Glutamatergic neuron (in vitro differentiated cells): ENCODE measurements around the gene TMEM30A. TPM values are rescaled to one million over a fixed set of nuclear protein-coding genes. Genes with fewer than 3 reads are reported as not detected.

Experiments used
- DNase-seq: peaks from one replicate; pipeline ENCODE4 v3.0.0; 2022
- H3K27ac Mint-ChIP-seq: one replicate; pipeline ENCODE4 v1.8.0; 2020; ENCODE audit warnings: mild to moderate bottlenecking, mixed read lengths, inconsistent platforms; ENCODE audit not compliant: unreplicated experiment
- H3K27me3 Mint-ChIP-seq: one replicate; pipeline ENCODE4 v1.8.0; 2020; ENCODE audit warnings: mild to moderate bottlenecking, moderate library complexity, mixed read lengths, inconsistent platforms; ENCODE audit not compliant: unreplicated experiment
- H3K36me3 Mint-ChIP-seq: one replicate; pipeline ENCODE4 v1.8.0; 2020; ENCODE audit warnings: mild to moderate bottlenecking, mixed read lengths, inconsistent platforms; ENCODE audit not compliant: unreplicated experiment
- H3K4me1 Mint-ChIP-seq: one replicate; pipeline ENCODE4 v1.8.0; 2020; ENCODE audit warnings: mild to moderate bottlenecking, low read depth, mixed read lengths, inconsistent platforms; ENCODE audit not compliant: unreplicated experiment
- H3K4me3 Mint-ChIP-seq: one replicate; pipeline ENCODE4 v1.8.0; 2020; ENCODE audit warnings: mild to moderate bottlenecking, mixed read lengths, inconsistent platforms; ENCODE audit not compliant: unreplicated experiment
- H3K9me3 Mint-ChIP-seq: one replicate; pipeline ENCODE4 v1.8.0; 2020; ENCODE audit warnings: mild to moderate bottlenecking, moderate library complexity, mixed read lengths, inconsistent platforms; ENCODE audit not compliant: unreplicated experiment
- total RNA-seq: library from RNA; stranded (reverse); fragmentation: NEBNext Ultra II Directional; extraction: Animal tissue kit (Norgen Biotek cat#: 25700); gene quantifications from one replicate; pipeline ENCODE4 v1.2.1, GENCODE V29; 2021; ENCODE audit not compliant: unreplicated experiment
- TF ChIP-seq, protein P1 (sequence below): fragments of 200-600 bp; sonication (generic); IDR thresholded peaks from one replicate; pipeline ENCODE4 v1.5.0; 2021; ENCODE audit not compliant: partially characterized antibody, unreplicated experiment

Gene TMEM30A
- total RNA-seq, 1 donor from 2014 or later, result 88.3 TPM

DNA sequence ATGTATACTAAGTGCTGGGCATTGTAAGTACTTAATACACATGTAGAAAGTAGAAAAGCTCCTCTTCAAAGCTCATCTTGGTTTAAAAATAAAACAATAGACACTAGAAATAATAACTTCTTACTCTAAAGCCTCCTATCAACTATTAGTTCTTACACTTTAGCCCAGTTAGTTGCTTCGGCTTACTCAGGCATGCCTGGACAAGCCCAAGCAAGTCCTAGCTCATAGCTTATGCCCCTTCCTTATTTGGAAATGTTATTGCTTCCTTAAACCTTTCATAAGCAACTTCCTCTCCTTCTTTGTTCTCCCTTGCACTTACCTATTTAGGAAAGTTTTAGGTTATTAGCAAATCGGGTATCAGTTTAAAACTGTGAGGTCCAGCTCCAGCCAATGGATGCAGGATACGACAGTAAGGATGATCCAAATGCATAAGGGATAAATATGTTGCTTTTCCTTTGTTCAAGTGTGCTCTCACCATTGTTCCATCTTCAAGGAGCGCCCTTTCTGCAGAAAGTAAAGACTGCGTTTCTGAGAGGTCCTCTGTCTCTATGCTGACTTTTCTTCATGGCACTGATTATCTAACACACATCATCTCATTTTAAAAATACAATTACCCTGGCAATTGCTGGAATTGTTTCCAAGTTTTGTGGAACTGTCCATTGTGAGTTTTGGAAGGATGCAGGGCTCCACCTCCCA is 12.3 kb downstream of the TMEM30A start:
- DNase-seq, result no peak
- no peaks in the 10 kb centered on the region for H3K27me3 Mint-ChIP-seq
- H3K27ac Mint-ChIP-seq, result peak overlapping the region; percentile 31
- H3K4me1 Mint-ChIP-seq, result peaks cover 22% of the 10 kb centered on the region
- peaks cover 3% of the 10 kb centered on the region for H3K36me3 Mint-ChIP-seq
- H3K4me3 Mint-ChIP-seq, result no peak overlapping the region
- H3K9me3 Mint-ChIP-seq, result peaks cover 3% of the 10 kb centered on the region
- TF ChIP-seq, protein P1, sequence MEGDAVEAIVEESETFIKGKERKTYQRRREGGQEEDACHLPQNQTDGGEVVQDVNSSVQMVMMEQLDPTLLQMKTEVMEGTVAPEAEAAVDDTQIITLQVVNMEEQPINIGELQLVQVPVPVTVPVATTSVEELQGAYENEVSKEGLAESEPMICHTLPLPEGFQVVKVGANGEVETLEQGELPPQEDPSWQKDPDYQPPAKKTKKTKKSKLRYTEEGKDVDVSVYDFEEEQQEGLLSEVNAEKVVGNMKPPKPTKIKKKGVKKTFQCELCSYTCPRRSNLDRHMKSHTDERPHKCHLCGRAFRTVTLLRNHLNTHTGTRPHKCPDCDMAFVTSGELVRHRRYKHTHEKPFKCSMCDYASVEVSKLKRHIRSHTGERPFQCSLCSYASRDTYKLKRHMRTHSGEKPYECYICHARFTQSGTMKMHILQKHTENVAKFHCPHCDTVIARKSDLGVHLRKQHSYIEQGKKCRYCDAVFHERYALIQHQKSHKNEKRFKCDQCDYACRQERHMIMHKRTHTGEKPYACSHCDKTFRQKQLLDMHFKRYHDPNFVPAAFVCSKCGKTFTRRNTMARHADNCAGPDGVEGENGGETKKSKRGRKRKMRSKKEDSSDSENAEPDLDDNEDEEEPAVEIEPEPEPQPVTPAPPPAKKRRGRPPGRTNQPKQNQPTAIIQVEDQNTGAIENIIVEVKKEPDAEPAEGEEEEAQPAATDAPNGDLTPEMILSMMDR, result no peak

DNA sequence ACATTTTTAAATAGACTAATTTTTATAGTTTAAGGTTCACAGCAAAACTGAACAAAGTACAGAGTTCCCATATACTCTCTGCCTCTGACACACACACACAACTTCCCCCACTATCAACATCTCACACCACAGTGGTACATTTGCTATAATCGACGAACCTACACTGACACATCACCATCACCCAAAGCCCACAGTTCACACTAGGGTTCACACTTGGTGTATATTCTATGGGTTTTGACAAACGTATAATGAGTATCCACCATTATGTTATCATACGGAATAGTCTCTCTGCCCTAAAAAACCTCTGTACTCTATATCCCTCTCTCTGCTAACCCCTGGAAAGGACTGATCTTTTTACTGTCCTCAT is 15.6 kb downstream of the TMEM30A start:
- peaks cover 11% of the 10 kb centered on the region for H3K4me1 Mint-ChIP-seq
- no peak overlapping the region for H3K27ac Mint-ChIP-seq
- H3K27me3 Mint-ChIP-seq, result no peaks in the 10 kb centered on the region
- no peak overlapping the region for H3K4me3 Mint-ChIP-seq
- H3K36me3 Mint-ChIP-seq, result no peaks in the 10 kb centered on the region
- no peak for DNase-seq
- H3K9me3 Mint-ChIP-seq, result no peaks in the 10 kb centered on the region
- TF ChIP-seq, protein P1, result no peak

DNA sequence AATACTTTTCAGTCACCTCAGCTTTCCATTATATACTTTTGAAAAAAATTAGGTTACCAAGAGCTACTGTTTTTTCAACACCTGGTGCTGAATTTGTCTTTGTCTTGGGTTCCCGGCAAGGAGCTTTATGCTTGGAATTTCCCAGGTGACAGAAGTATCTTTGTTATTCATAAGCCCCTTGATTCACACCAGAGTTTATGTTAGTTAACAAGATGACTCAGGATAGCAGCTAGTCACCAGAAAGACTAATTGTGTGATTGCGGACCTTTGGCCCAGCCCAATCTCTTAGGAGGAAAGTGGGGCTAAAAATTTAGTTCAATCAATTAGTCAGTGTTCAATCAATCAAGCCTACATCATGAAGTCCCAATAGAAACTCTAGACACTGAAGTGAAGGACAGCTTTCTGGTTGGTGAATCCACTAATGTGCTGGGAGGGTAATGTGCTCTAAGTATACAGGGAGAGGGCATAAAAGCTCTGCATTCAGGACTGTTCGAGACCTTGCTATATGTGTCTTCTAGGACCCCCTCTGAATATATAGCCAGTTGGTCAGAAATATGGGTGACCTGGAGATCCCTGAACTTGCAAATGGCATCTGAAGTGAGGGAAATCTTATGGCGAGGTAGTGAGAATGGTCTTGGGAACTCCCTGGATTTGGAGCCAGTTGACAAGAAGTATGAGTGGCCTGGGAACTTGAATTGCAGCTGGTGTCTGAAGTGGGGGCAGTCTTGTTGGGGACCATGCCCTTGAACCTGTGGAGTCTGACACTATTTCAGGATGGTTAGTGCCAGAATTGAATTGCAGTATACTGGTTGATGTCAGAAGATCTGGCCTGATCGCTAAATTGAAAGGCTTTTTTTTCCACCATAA is 16.2 kb downstream of the TMEM30A start:
- H3K27ac Mint-ChIP-seq, result no peak overlapping the region
- H3K4me1 Mint-ChIP-seq, result peaks cover 11% of the 10 kb centered on the region
- no peaks in the 10 kb centered on the region for H3K27me3 Mint-ChIP-seq
- no peak for DNase-seq
- no peaks in the 10 kb centered on the region for H3K36me3 Mint-ChIP-seq
- no peak overlapping the region for H3K4me3 Mint-ChIP-seq
- TF ChIP-seq, protein P1, result no peak
- H3K9me3 Mint-ChIP-seq, result no peaks in the 10 kb centered on the region

DNA sequence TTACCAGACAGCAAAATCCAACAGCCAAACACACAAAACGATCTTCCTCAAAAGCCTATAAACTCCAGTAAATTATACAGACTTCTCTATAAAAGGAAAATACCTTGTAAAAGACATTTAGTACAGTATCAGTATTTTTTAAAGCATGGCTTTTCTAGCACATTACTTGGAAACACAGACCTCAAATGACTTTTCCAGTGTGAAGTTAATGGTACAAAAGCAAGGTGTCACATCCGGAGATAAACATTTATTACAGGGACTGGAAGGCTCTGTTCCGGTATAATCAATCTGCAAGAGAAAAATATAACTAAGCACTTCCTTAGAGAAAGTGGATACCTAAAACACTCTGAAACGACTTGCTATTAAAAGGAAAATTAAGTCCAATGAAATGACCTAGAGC is 17.1 kb downstream of the TMEM30A start:
- H3K27ac Mint-ChIP-seq, result no peak overlapping the region
- no peaks in the 10 kb centered on the region for H3K9me3 Mint-ChIP-seq
- DNase-seq, result no peak
- H3K36me3 Mint-ChIP-seq, result no peaks in the 10 kb centered on the region
- H3K4me1 Mint-ChIP-seq, result peaks cover 11% of the 10 kb centered on the region
- no peaks in the 10 kb centered on the region for H3K27me3 Mint-ChIP-seq
- no peak overlapping the region for H3K4me3 Mint-ChIP-seq
- TF ChIP-seq, protein P1, result no peak

DNA sequence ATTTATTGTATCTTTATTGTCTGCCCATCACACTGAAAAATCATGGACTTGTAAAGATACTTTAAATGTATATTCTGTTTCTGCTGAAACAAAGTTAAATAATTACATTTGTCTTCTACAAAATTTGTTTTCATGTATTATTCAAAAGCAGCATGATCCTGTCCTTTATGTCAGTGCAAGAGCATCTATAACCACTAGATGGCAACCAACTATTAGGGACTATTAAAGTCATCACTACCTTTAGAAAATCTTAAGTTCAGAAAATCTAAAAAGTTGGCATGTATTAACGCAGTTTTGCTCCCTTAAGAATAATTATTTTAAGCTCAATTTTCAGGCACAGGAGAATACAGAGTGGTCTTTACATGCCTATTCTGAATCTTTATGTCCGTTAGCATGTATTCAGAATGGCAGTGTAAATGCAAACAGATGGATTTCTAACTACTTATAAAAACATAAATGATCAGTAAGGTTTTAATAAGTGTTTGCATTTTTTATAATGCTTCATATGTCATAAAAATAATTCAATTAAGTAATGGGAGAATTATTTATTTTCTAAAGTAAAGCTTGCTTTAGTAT is 17.8 kb downstream of the TMEM30A start:
- H3K4me1 Mint-ChIP-seq, result peaks cover 11% of the 10 kb centered on the region
- H3K9me3 Mint-ChIP-seq, result no peaks in the 10 kb centered on the region
- no peaks in the 10 kb centered on the region for H3K36me3 Mint-ChIP-seq
- H3K27me3 Mint-ChIP-seq, result no peaks in the 10 kb centered on the region
- no peak for DNase-seq
- no peak overlapping the region for H3K27ac Mint-ChIP-seq
- H3K4me3 Mint-ChIP-seq, result no peak overlapping the region
- TF ChIP-seq, protein P1, result peak; percentile 75
